ENCODE data around the gene RNF148.

GRCh38 chr7:122719010-122719578, 16.4 kb upstream of the RNF148 start:
- TF ChIP-seq CTCF (IDR thresholded peaks at IDR 0.05) (no peak), EP300 (IDR thresholded peaks at IDR 0.05) (no peak)
